Stimulated activated CD4-positive, alpha-beta T cell treated with anti-CD3 and anti-CD28 coated beads, Interleukin-15, amount 100 ng/mL, for 24 hours (primary cell): ENCODE data around the gene MBD5.
A peak's percentile ranks its signal among the peaks of the same experiment; 100 is the strongest.

Experiments
- DNase-seq: peaks from one replicate; pipeline ENCODE4 v3.0.0-alpha.2; 2020

Gene MBD5

GRCh38 chr2:148130581-148130980 lies 109.7 kb downstream of the MBD5 start:
- no peak for DNase-seq

- no peak for DNase-seq
These were observed 111.5 kb downstream of the MBD5 start for GRCh38 chr2:148132412-148132811.

GRCh38 chr2:148135705-148136104 lies 114.8 kb downstream of the MBD5 start:
- no peak for DNase-seq

DNA sequence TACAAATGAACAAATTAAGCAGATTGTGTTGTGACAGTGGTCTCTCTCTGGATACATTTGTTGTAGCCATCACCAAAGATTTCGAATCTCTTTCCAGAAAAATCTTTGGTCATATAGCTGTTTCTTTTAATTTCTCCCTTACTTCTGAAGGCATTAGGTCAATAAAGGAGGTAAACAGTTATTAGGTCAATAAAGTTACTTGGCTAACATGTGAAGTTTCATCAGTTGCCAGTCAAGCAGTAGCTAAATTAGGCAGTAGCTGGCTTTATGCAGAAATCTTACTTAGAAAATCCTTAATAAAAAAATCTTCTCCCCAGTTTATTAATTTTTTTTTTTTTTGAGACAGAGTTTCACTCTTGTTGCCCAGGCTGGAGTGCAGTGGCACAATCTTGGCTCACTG lies 115.5 kb downstream of the MBD5 start:
- DNase-seq, result no peak

DNA sequence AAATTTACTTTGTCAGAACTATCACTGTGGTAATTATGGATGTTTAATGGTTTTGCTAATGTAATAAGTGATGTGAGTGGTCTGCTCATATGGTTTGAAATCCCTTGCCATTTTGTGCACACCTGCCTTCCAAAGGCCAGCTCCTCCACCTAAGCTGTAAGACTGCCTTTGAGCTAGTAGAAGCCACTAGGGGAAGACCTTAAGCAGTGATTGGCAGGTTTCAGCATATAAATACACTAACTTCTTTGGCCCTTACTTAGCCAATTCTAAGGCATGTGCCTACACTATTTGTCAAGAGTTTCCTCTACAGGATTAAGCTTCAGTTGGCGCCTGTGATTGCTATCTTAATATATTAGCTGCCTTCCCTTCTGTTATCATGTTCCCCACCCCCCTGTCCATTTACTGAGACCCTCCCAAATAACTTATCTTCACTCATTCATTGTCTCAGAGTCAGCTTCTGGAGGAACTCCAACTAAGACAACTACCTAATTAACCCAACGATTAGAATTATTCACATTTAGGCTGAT lies 141.1 kb downstream of the MBD5 start:
- no peak for DNase-seq

DNA sequence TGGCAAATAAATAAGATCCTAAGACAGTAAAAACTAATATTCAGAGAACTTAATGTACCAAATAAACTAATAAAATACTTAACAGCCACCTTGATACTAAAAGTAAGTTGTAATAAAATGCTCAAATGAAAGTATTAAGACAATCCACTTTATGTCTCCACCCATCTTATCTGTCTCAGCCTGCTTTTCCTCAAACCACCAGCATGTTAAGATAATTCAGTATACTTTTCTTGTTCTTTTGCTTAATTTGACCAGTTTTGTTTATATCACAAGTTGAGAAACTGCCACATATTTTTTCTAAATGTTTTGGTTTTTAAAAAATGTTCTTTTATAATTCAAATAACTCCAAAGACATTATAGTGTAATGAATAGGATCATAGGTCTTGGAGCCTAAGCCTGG lies 142.0 kb downstream of the MBD5 start:
- no peak for DNase-seq

- no peak for DNase-seq
These were observed 145.1 kb downstream of the MBD5 start for GRCh38 chr2:148165975-148166374.

- no peak for DNase-seq
These were observed 146.4 kb downstream of the MBD5 start for GRCh38 chr2:148167241-148167766.

GRCh38 chr2:148167855-148168254 lies 147.0 kb downstream of the MBD5 start:
- no peak for DNase-seq

DNA sequence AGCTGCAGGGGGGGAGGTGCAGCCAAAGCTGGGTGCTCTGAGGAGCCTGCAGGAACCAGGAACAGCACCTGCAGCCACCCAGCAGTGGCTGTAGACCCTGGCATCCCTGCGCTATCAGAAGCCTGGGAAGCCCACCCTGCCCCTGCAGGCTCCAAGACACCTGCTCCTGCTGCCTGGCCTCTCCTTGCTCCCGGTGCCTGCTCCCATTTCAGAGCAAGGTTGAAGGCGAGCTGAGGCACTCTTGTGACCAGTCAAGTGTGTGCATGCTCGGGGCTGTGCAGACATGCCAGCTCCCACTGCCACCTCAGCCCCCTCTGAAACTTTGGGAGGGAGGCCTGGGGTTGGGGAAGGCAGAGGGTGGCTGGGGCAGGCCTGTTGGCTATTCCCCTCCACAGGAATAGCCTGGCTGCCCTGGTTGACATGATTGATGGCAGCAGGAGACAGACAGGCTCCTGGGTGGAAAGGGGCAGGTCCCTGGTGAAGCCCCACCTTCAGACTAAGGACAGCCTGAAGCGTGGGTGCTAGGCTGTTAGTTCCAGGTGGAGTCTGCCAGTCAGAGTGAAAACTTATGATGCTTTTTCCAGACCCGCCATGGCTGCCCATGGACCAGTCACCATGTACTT lies 151.4 kb downstream of the MBD5 start:
- no peak for DNase-seq

- DNase-seq, result no peak
These were observed 152.3 kb downstream of the MBD5 start for GRCh38 chr2:148173168-148173567.

- no peak for DNase-seq
These were observed 156.7 kb downstream of the MBD5 start for GRCh38 chr2:148177559-148177958.

GRCh38 chr2:148179724-148180123 lies 158.8 kb downstream of the MBD5 start:
- DNase-seq, result no peak

DNA sequence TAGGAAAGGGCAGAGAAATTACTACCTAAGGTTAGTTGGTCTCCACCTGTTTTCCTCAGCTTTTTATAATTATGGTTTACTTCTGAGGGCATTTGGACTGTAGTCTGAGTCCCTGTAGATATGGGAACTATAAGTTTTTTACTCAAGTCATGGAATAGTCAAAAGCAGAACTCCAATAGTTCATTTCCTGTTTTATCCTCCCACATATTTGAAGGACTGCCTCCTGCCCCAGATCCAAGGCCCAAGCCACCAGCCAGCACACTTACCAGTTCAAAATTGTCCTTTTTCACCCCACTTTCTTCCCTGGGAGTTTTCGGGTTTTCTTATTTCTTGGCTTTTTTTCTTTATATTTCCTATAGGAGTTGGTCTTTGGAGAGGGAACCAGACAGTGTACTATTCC lies 164.1 kb downstream of the MBD5 start:
- no peak for DNase-seq

DNA sequence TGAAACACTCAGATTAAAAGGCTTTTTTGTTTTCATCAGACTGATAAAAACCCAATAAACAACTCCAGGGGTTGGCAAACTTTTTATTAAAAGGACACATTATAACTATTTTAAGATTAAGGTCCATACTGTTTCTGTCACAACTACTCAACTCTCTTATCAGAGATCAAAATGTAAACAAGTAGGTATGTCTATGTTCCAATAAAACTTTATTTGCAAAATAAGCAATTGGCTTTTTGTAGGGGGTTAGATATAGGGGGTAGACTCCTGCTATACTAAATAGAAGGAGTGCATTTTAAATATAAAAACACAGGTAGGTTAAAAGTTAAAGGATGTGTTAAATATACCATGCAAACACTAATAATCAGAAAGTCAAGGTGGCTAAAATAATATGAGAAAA lies 174.0 kb downstream of the MBD5 start:
- no peak for DNase-seq

- peak; percentile 55 for DNase-seq
These were observed 180.4 kb downstream of the MBD5 start for GRCh38 chr2:148201075-148202004.

- DNase-seq, result no peak
These were observed 181.3 kb downstream of the MBD5 start for GRCh38 chr2:148202237-148202636.

GRCh38 chr2:148207111-148207510 lies 186.2 kb downstream of the MBD5 start:
- no peak for DNase-seq

DNA sequence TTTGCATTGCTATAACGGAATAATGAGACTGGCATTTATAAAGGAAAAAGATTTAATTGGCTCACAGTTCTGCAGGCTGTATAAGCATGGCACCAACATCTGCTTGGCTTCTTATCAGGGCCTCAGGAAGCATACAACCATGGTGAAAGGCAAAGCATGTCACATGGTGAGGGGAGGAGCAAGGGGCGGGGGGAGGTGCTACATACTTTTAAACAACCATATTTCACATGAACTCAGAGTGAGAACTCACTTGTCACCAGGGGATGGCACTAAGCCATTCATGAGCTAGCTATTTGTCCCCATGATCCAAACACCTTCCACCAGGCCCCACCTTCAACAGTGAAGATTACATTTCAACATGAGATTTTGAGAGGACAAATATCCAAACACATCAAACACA lies 188.7 kb downstream of the MBD5 start:
- peak; percentile 9 for DNase-seq

- no peak for DNase-seq
These were observed 197.6 kb downstream of the MBD5 start for GRCh38 chr2:148218326-148219075.

- no peak for DNase-seq
These were observed 200.3 kb downstream of the MBD5 start for GRCh38 chr2:148221166-148221565.

DNA sequence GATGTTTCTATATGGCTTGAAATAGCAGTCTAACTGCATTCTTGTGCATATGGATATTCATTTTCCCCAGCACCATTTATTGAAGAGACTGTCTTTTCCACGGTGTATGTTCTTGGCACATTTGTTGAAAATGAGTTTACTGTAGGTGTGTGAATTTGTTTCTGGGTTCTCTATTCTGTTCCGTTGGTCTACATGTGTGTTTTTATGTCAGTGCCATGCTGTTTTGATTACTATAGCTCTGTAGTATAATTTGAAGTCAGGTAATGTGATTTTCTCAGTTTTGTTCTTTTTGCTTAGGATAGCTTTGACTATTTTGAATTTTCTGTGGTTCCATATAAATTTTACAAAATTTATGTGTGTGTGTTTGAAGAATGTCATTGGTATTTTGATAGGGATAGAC lies 201.0 kb downstream of the MBD5 start:
- DNase-seq, result no peak

DNA sequence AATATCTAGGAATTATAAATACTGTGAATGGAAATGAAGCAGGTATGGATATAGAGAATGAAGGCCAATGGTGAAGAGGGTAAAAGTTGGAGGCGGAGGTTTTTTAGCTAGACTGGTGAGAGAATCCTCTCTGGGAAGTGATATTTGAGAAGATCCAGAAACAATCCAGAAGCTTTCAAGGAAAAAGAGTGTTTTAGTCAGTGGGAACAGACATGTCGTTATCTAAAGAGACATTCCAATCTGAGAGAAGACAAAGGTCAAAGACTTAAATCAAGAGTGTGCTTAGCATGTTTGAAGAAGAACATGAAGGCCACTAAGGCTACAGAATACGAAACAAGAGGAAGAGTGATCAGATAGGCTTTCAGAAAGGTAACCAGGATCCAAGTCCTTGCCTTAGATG lies 211.0 kb downstream of the MBD5 start:
- DNase-seq, result no peak
